Activated T-cell treated with anti-CD3 and anti-CD28 coated beads, Interleukin-2, amount 50 U/mL, for 24 hours (primary cell): ENCODE results near the gene TMEM101.
"Not testable (repeated sequence)": the region's sequence is repeated elsewhere in the genome, so short reads cannot be mapped to it uniquely, and the experiment has no call there.

Source experiments
- DNase-seq: peaks from one replicate; pipeline ENCODE4 v3.0.0-alpha.2; 2020
- H3K27ac Mint-ChIP-seq: 2 replicates; pipeline ENCODE4 v1.8.0; 2020; ENCODE audit warnings: mild to moderate bottlenecking, mixed read lengths
- H3K27me3 Mint-ChIP-seq: 2 replicates; pipeline ENCODE4 v1.8.0; 2020; ENCODE audit warnings: mixed read lengths
- H3K36me3 Mint-ChIP-seq: 2 replicates; pipeline ENCODE4 v1.8.0; 2020; ENCODE audit warnings: low read depth, mixed read lengths
- H3K4me1 Mint-ChIP-seq: 2 replicates; pipeline ENCODE4 v1.8.0; 2020; ENCODE audit warnings: low read depth, mixed read lengths
- H3K4me3 Mint-ChIP-seq: 2 replicates; pipeline ENCODE4 v1.8.0; 2020; ENCODE audit warnings: mild to moderate bottlenecking, moderate library complexity, mixed read lengths
- H3K9me3 Mint-ChIP-seq: 2 replicates; pipeline ENCODE4 v1.8.0; 2020; ENCODE audit warnings: mixed read lengths

The TMEM101 gene

DNA sequence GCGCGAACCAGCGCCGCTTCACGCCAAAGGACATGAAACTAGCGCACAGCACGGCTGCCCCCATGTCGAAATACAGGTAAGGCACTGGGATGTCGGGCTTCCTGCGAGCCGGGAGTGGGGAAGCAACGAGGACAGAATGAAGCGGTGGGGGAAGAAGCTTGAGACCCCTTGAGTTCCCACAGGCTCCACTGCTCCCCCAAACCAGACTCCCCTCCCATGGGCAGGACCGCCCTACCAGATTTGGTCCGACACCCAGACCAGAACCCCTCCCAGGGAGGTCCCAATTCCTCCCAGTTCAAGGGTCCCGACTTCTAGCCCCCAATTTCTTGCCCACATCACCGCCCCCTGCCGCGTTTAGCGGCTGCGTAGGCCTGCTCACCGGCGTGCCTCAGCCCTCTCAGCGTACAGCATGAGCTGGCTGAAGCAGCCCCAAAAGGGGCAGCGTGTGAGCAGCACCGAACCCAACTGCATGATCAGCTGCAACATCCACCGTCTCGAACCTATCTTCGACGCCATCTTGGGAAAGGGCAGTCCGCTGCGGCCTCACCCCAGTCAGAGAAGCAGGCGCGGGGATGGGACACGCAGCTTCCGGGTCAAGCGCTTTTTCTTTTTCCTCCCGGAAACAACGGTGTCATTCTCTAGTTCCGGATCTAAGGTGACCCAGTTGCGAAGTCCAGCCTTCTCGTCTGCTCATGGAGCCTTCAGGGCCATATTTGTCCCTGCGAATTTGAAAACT, at the start of gene TMEM101:
Gene TMEM101 (minus strand): TSS at position 527 of the 736 bp plus-strand sequence. CDS start 11 bp downstream, at position 516.
- H3K36me3 Mint-ChIP-seq = peaks cover 31% of the 10 kb centered on the region

DNA sequence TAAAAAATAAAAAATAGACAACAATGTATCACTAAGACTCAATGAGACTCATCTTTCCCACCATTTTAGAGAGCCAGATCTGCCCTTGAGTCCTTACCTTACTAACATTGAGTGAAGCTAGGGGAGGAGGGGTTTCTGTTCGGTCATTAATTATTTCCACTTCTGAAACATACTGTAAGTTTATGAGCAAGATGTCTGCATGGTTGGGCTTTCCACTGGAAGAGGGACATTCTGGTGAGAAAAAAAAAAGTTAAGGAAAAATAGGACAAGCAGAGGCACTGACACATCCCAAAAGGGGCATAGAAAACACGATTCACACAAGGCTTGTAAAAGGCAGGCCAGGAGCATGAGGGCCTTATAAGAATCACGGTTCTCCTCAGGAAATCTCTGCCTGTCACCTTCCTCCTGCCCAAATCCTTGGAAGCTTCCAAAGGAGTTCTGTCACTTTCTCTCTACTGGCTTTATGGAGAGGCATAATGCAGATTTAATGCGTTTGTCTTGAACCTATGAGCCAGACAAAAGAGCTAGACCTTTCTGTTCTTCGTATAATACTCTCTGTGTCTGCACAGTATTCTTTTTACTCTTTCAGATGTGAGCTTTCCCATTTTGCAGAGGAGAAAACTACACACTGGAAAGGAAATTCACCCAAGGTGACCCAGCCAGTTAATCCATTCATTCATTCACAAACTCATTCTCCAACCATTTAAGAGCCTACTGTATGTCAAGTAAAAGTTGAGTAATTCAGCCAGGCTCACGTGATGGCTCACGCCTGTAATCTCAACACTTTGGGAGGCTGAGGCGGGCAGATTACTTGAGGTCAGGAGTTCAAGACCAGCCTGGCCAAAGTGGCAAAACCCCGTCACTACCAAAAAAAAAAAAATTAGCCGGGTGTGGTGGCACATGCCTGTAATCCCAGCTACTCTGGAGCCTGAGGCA, 49.2 kb upstream of the TMEM101 start:
- H3K4me1 Mint-ChIP-seq = peaks cover 66% of the 10 kb centered on the region
- H3K36me3 Mint-ChIP-seq = peaks cover 63% of the 10 kb centered on the region
- no peaks in the 10 kb centered on the region for H3K27me3 Mint-ChIP-seq
- no peaks in the 10 kb centered on the region for H3K9me3 Mint-ChIP-seq
- peak overlapping the region; percentile 94 for H3K27ac Mint-ChIP-seq
- peak overlapping the region; percentile 97 for H3K4me3 Mint-ChIP-seq
- no peak for DNase-seq

More for the DNA sequence above, at the start of gene TMEM101:
- H3K9me3 Mint-ChIP-seq = no peaks in the 10 kb centered on the region
- peak; percentile 88 for DNase-seq
- no peaks in the 10 kb centered on the region for H3K27me3 Mint-ChIP-seq
- peak within 1 kb of the TSS; percentile 100 for H3K4me3 Mint-ChIP-seq
- H3K4me1 Mint-ChIP-seq = peaks cover 18% of the 10 kb centered on the region
- peak within 1 kb of the TSS; percentile 97 for H3K27ac Mint-ChIP-seq

DNA sequence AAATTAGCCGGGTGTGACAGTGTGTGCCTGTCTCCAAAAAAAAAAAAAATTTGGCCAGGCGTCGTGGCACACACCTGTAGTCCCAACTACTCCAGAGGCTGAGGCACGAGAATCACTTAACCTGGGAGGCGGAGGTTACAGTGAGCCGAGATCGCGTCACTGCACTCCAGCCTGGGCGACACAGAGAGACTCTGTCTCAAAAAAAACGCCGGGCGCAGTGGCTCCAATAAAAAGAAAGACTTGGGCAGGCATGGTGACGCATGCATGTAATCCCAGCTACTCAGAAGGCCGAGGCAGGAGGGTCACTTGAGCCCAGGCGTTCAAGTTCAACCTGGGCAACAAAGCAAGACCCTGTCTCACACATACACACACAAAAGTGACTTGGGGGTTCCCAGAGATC, 48.1 kb upstream of the TMEM101 start:
- peak overlapping the region; percentile 65 for H3K27ac Mint-ChIP-seq
- H3K27me3 Mint-ChIP-seq = no peaks in the 10 kb centered on the region
- H3K4me3 Mint-ChIP-seq = no peak overlapping the region
- peaks cover 72% of the 10 kb centered on the region for H3K36me3 Mint-ChIP-seq
- H3K4me1 Mint-ChIP-seq = peaks cover 67% of the 10 kb centered on the region
- DNase-seq = no peak
- no peaks in the 10 kb centered on the region for H3K9me3 Mint-ChIP-seq

DNA sequence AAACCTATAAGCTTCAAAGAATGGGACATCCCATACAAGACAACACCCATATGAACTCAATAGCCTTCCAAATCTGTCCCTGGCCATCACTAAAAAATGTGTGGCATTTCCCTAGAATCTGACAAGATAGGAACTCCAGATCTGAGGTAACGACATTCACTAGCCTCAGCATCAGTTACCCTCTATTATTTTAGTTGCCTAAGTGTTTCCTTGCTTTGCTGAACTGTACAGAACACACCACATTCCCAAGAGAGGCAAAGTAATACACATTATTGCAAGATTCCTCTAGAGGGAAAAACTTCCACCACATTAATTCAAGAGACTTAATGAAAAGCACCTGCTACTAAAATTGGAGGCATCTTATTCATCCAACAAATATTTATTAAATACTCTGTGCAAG, 46.7 kb upstream of the TMEM101 start:
- Mint-ChIP-seq H3K36me3 (peaks cover 79% of the 10 kb centered on the region), H3K4me1 (peaks cover 54% of the 10 kb centered on the region), H3K9me3 (no peaks in the 10 kb centered on the region), H3K27ac (peak overlapping the region; percentile 68), H3K4me3 (no peak overlapping the region), H3K27me3 (no peaks in the 10 kb centered on the region)
- DNase-seq = no peak

DNA sequence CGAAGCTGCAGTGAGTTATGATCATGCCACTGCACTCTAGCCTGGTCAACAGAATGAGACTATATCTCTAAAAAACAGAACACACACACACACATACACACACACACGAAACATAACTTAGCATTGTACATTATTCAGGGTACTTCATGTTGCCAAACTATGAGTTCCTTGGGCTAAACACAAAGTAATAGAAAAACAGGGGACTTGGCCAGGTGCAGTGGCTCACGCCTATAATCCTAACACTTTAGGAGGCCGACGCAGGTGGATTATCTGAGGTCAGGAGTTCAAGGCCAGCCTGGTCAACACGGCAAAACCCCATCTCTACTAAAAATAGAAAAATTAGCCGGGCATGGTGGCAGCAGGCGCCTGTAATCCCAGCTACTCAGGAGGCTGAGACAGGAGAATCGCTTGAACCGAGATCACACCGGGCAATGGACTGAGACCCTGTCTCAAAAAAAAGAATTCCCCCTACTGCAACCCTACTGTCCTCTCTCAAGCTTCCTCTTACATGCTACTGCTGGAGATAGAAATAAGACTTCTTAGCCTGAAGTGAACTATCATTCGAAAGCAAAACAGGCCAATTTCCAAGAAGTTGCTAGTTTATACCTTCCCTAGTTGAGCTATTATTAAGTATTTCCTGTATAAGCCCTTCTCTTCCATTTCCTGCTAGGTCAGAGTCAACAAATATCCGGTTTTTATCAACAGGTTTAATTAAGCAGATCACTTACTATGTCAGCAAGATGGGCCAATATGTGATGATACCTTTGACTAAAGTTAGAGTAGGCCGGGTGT, 44.5 kb upstream of the TMEM101 start:
- H3K27ac Mint-ChIP-seq = peak overlapping the region; percentile 40
- H3K27me3 Mint-ChIP-seq = no peaks in the 10 kb centered on the region
- peaks cover 85% of the 10 kb centered on the region for H3K36me3 Mint-ChIP-seq
- H3K9me3 Mint-ChIP-seq = no peaks in the 10 kb centered on the region
- DNase-seq = no peak
- peaks cover 52% of the 10 kb centered on the region for H3K4me1 Mint-ChIP-seq
- H3K4me3 Mint-ChIP-seq = no peak overlapping the region

DNA sequence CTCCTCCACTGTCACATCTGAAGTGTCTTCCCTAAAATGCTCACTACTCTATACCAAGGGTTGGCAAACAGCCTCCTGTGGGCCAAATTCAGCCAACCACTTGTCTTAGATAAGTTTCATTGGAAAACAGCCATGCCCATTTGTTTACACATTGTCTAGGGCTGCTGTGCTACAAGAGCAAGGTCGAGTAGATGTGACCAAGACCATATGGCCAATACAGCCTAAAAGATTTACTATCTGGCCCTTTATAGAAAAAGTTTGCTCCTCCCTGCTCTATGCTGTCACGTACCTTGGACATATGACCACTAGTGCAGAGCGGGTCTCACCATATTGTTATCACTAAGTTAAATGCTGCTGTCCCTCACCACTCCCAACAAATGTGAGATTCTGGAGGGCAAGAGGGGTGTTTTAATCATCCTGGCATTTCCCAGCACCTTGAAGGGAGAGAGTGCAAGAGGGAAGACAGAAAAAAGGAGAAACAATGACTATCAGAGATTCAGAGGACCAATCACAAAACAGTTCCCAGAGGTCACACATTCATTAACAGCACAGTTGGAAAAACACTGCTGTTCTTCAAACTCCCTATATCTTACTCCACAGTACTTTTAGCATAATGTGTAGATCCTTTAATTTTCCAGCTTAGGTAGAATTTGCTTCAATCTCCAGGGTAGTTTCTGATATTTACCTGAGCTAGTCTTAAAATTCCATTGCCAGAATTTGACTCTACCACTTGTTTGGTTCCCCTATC, 38.5 kb upstream of the TMEM101 start:
- H3K4me3 Mint-ChIP-seq = no peak overlapping the region
- no peaks in the 10 kb centered on the region for H3K27me3 Mint-ChIP-seq
- no peak overlapping the region for H3K27ac Mint-ChIP-seq
- peaks cover 18% of the 10 kb centered on the region for H3K4me1 Mint-ChIP-seq
- H3K36me3 Mint-ChIP-seq = peaks cover 83% of the 10 kb centered on the region
- H3K9me3 Mint-ChIP-seq = no peaks in the 10 kb centered on the region
- DNase-seq = no peak

DNA sequence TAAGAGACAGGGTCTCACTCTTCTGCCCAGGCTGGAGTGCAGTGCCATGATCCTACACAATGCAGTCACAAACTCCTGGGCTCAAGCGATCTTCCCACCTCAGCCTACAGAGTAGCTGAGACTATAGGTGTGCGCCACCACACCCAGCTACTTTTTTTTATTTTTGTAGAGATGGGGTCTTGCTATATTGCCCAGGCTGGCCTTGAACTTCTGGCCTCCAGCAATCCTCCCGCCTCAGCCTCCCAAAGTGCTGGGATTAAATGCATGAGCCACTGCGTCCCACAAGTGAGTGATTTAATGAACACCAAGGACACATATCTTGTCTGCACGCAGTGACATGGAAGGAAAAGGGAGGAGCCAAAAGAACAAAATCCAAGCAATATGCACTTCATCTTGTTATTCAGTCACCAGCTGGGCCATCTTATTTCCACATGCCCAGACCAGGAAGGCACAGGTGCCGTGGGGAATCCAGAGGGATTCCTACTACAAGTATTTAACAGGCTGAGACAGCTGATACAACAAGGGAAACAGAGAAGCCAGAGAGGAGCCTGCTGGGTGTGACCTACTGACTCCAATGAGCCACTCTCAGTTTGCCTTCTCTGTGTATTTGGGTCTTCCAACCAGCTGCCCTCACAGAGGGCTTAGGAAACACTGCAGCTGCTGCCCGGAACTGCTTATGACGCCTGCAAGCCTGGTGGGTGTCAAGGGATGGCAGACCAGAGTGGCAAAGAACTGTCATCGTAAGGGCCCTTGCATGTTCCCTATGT, 34.7 kb upstream of the TMEM101 start:
- no peak overlapping the region for H3K4me3 Mint-ChIP-seq
- DNase-seq = no peak
- H3K27ac Mint-ChIP-seq = no peak overlapping the region
- H3K36me3 Mint-ChIP-seq = peaks cover 80% of the 10 kb centered on the region
- H3K9me3 Mint-ChIP-seq = no peaks in the 10 kb centered on the region
- H3K4me1 Mint-ChIP-seq = peaks cover 19% of the 10 kb centered on the region
- no peaks in the 10 kb centered on the region for H3K27me3 Mint-ChIP-seq

DNA sequence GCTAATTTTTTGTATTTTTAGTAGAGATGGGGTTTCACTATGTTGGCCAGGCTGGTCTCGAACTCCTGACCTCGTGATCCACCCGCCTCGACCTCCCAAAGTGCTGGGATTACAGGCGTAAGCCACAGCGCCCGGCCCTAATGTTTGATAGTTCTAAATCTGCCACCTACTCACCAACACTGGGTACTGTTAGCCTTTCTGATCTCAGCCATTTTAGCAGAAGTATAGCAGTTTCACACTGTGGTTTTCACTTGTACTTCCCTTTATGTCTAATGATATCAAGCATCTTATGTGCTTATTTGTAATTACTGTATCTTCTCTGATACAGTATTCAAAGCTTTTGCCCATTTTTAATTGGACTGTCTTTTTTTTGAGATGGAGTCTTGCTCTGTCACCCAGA, 32.1 kb upstream of the TMEM101 start:
- H3K36me3 Mint-ChIP-seq = peaks cover 71% of the 10 kb centered on the region
- not testable (repeated sequence) for H3K9me3 Mint-ChIP-seq, H3K4me3 Mint-ChIP-seq, H3K27ac Mint-ChIP-seq, H3K27me3 Mint-ChIP-seq, DNase-seq
- H3K4me1 Mint-ChIP-seq = peaks cover 13% of the 10 kb centered on the region

DNA sequence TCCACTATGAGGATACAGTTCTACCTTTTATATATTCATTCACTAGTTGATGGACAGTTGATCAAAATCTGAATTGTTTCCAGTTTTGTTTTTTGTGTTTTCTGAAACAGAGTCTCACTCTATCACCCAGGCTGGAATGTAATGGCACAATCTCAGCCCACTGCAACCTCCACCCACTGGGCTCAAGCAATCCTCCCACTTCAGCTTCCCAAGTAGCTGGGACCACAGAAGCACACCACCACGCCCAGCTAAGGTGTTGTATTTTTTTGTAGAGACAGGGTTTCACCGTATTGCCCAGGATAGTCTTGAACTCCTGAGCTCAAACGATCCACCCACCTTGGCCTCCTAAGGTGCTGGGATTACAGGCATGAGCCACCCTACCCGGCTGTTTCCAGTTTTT, 30.7 kb upstream of the TMEM101 start:
- Mint-ChIP-seq H3K9me3 (no peaks in the 10 kb centered on the region), H3K27me3 (no peaks in the 10 kb centered on the region), H3K36me3 (peaks cover 68% of the 10 kb centered on the region), H3K4me1 (peaks cover 20% of the 10 kb centered on the region), H3K27ac (no peak overlapping the region), H3K4me3 (no peak overlapping the region)
- no peak for DNase-seq

DNA sequence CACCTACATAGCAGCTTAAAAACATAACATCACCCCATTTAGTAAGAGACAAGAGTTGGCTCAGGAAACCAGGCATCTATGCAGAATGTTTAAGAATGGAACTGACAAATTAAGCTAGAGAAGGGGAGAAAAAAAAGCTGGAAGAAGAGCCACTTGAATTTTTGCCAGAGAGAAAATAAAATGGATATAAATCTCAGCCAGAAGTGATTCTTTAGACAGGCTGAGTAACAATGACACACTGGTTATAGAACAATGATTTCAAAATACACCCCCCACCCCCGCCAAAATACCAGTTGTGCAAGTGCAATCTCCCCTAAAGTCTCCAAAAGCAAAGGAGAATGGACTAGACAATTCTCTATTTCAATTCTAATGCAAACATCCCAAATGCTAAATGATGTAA, 29.3 kb upstream of the TMEM101 start:
- H3K36me3 Mint-ChIP-seq = peaks cover 65% of the 10 kb centered on the region
- H3K4me1 Mint-ChIP-seq = peaks cover 25% of the 10 kb centered on the region
- peak overlapping the region; percentile 23 for H3K27ac Mint-ChIP-seq
- no peak overlapping the region for H3K4me3 Mint-ChIP-seq
- no peaks in the 10 kb centered on the region for H3K27me3 Mint-ChIP-seq
- no peaks in the 10 kb centered on the region for H3K9me3 Mint-ChIP-seq
- DNase-seq = no peak

DNA sequence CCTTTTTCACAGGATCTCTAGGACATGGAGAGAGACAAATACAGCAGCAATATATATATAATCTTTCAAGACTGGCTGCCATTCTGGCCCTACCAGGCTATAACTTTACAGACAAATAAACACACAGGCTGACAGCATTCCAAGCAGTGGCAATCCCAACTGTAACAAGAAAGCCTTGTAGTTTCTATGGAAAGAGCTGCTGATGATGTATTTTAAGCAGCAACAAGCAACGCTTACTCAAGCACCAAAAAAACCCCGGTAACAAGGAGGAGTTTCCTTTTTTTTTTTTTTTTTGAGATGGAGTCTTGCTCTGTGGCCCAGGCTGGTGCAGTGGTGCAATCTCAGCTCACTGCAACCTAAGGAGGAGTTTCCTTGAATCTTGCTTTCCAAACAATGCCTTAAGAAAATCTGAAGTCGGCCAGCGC, 28.5 kb upstream of the TMEM101 start:
- Mint-ChIP-seq H3K27me3 (no peaks in the 10 kb centered on the region), H3K27ac (peak overlapping the region; percentile 22), H3K9me3 (no peaks in the 10 kb centered on the region), H3K4me1 (peaks cover 23% of the 10 kb centered on the region), H3K36me3 (peaks cover 67% of the 10 kb centered on the region), H3K4me3 (no peak overlapping the region)
- DNase-seq = no peak

DNA sequence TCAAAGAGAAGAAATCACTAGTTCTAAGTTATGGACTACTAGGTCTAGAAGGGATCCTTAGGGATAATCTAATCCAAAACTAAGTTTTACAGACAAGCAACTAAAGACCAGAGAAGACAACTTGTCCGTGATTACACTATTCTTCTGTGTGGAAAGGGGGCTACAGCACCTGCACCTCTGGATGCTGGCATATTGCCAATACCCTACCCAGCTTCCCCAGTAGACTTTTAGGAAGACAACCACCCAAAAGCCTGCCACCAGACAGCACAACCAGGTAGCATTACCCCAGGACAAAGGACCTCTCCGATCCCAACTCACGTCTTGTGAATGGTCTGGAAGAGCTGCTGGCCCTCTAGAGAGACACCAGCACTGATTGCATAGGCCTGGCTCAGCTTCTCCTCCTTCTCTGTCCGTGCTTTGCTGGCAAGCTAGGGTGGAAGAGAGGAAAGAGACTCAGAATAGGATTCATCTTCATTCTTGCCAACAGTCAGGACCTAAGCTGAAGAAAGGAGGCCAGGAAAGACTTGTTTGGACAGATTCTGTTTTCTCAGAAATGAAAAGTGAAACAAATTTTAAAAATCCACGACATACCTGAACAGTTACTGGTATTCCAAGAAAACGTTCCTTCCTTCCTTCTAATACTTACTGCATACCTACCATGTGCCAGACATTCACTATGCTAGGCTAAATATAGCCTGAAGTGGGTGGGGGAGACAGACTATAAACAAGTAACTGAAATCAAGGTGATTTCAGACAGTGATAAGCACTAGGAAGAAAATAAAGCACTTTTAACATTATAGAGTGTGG, 25.3 kb upstream of the TMEM101 start:
- Mint-ChIP-seq H3K4me3 (no peak overlapping the region), H3K27me3 (no peaks in the 10 kb centered on the region), H3K27ac (peak overlapping the region; percentile 57), H3K4me1 (peaks cover 18% of the 10 kb centered on the region), H3K36me3 (peaks cover 71% of the 10 kb centered on the region), H3K9me3 (no peaks in the 10 kb centered on the region)
- DNase-seq = no peak

DNA sequence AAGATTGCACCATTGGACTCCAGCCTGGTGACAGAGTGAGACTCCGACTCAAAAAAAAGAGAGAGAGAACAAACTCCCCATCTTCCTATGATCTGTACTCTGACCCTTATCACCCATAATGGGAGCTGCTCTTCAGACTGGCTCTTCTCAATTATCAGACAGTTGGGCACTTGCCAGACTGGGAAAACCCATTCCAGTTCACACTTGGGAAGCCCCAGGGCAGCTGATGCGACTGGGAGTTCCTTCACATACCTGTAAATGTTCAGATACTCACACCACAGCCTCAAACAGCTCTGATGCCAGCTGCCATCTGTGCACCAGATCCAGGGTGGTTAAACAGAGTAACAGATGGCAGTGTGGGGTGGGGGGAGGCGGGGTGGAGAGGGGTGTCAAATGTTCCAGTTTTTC, 23.8 kb upstream of the TMEM101 start:
- Mint-ChIP-seq H3K27me3 (no peaks in the 10 kb centered on the region), H3K36me3 (peaks cover 69% of the 10 kb centered on the region), H3K4me3 (no peak overlapping the region), H3K4me1 (peaks cover 20% of the 10 kb centered on the region), H3K27ac (no peak overlapping the region), H3K9me3 (no peaks in the 10 kb centered on the region)
- DNase-seq = no peak
